T-cell (primary cell): ENCODE data around the gene MYO5A. TPM values are rescaled to one million over a fixed set of nuclear protein-coding genes. Genes with fewer than 3 reads are reported as not detected.
A peak's percentile ranks its signal among the peaks of the same experiment; 100 is the strongest.

ENCODE experiments used
- ATAC-seq, 4 experiments: fragments of 200-7000 bp in 3 of 4; fragments of 150-1000 bp in 1 of 4; cut with Tn5 transposase; replicated peaks in 1 of 4; 1 replicate in 3 of 4; 2 replicates in 1 of 4; pipeline ENCODE4 v1.10.0; 2021; ENCODE audit warnings: moderate library complexity in 3 of 4, mild to moderate bottlenecking in 2 of 4, moderate number of reproducible peaks in 1 of 4
- CTCF ChIA-PET, 2 donors: fragments of 300-600 bp; sonication (Branson Sonifier 250); formaldehyde crosslinking; loops; one replicate each; lab custom pipeline; 2022; ENCODE audit warnings: antibody characterized with exemption in 2 of 2; lab: Charles Lee
- POLR2A ChIA-PET, 2 donors: fragments of 300-600 bp; sonication (Branson Sonifier 250); formaldehyde crosslinking; loops; one replicate each; lab custom pipeline; 2022; ENCODE audit warnings: antibody characterized with exemption in 2 of 2; lab: Charles Lee
- DNase-seq, 35 experiments: peaks; one replicate each; pipeline versions ENCODE4 v3.0.0 to v3.0.0-alpha.2; 2013 to 2023
- H3K27ac ChIP-seq: one replicate; pipeline ENCODE4 v1.5.1; 2013; ENCODE audit warnings: low read length
- H3K27me3 ChIP-seq, 2 experiments: replicated peaks in 1 of 2; 1 replicate in 1 of 2; 2 replicates in 1 of 2; pipeline versions ENCODE4 v1.6.1 to v1.7.0; 2013; ENCODE audit warnings: low read length in 1 of 2, mixed read lengths in 1 of 2; ENCODE audit not compliant: control insufficient read depth in 2 of 2, insufficient read depth in 2 of 2; ENCODE audit errors: extremely low read depth in 1 of 2
- H3K36me3 ChIP-seq, 2 donors: 1 replicate in 1 of 2; 2 replicates in 1 of 2; pipeline versions ENCODE4 v1.6.1 to v1.7.0; 2013; ENCODE audit warnings: low read length in 1 of 2; ENCODE audit not compliant: control insufficient read depth in 2 of 2, insufficient read depth in 1 of 2; ENCODE audit errors: extremely low read depth in 1 of 2
- H3K4me1 ChIP-seq, 2 experiments: 1 replicate in 1 of 2; 2 replicates in 1 of 2; pipeline versions ENCODE4 v1.6.1 to v1.7.0; 2013; ENCODE audit warnings: low read length in 2 of 2, mixed read lengths in 1 of 2; ENCODE audit not compliant: insufficient read depth in 2 of 2, control insufficient read depth in 1 of 2; ENCODE audit errors: extremely low read depth in 1 of 2
- H3K4me3 ChIP-seq, 2 donors: 1 replicate in 1 of 2; 2 replicates in 1 of 2; pipeline versions ENCODE4 v1.5.1 to v1.7.0; 2013; ENCODE audit warnings: mild to moderate bottlenecking in 2 of 2, low read length in 1 of 2, moderate library complexity in 1 of 2; ENCODE audit not compliant: control insufficient read depth in 1 of 2; ENCODE audit errors: extremely low read depth in 1 of 2
- H3K9me3 ChIP-seq: 2 replicates; pipeline ENCODE4 v1.7.0; 2013
- H3K27ac Mint-ChIP-seq, 2 donors: one replicate each; pipeline ENCODE4 v1.8.0; 2020 to 2021; ENCODE audit warnings: mild to moderate bottlenecking in 2 of 2, mixed read lengths in 2 of 2
- H3K27me3 Mint-ChIP-seq, 2 donors: one replicate each; pipeline ENCODE4 v1.8.0; 2021 to 2022; ENCODE audit warnings: mixed read lengths in 2 of 2
- H3K36me3 Mint-ChIP-seq: one replicate; pipeline ENCODE4 v1.8.0; 2021; ENCODE audit warnings: mixed read lengths
- H3K4me1 Mint-ChIP-seq, 3 donors: one replicate each; pipeline ENCODE4 v1.8.0; 2020 to 2022; ENCODE audit warnings: mixed read lengths in 3 of 3, mild to moderate bottlenecking in 1 of 3
- H3K4me3 Mint-ChIP-seq, 3 donors: one replicate each; pipeline ENCODE4 v1.8.0; 2020 to 2022; ENCODE audit warnings: mild to moderate bottlenecking in 3 of 3, mixed read lengths in 3 of 3, moderate library complexity in 3 of 3
- H3K9me3 Mint-ChIP-seq, 3 donors: one replicate each; pipeline ENCODE4 v1.8.0; 2020 to 2022; ENCODE audit warnings: mixed read lengths in 3 of 3
- WGBS: methylation state at CpG from one replicate; pipeline ENCODE4 v1.1.5; 2013; ENCODE audit warnings: missing lambda C conversion rate; ENCODE audit not compliant: insufficient coverage; 5-methylcytosine and 5-hydroxymethylcytosine counted together
- total RNA-seq, 35 experiments: library from RNA in 6 of 35; stranded (reverse) in 6 of 35; fragments of 120-200 nt in 1 of 35; gene quantifications; one replicate each; pipeline versions ENCODE4 v1.2.1 to v1.2.4 and lab custom pipeline; 2013 to 2026

The MYO5A gene
- total RNA-seq, 5 donors from 2014 or later (not counting 1 experiment from before 2014, with no cell fraction given): 25.2 to 46.6 (median 29.5) TPM

- H3K4me3 Mint-ChIP-seq: peak overlapping the region; percentile 71 to 93 (median 81)
- peaks cover 31 to 34% (median 33%) of the 10 kb centered on the region in 3 donors for H3K4me1 Mint-ChIP-seq
- Histone ChIP-seq H3K36me3 (no peaks in the 10 kb centered on the region), H3K27me3 (peaks cover 0 to 5% of the 10 kb centered on the region in 2 experiments), H3K4me1 (peaks cover 5 to 20% of the 10 kb centered on the region in 2 experiments), H3K9me3 (no peaks in the 10 kb centered on the region), H3K4me3 (peak overlapping the region; percentile 68 to 78), H3K27ac (peak overlapping the region; percentile 90)
- CTCF ChIA-PET: no interaction called here
- DNase-seq: no peak
- H3K9me3 Mint-ChIP-seq: no peaks in the 10 kb centered on the region
- 50% methylated on average over 2 of the region's 11 CpGs for WGBS
- no peaks in the 10 kb centered on the region for H3K36me3 Mint-ChIP-seq
- POLR2A ChIA-PET: interaction anchor here in 1 of 2 donors (0.6 kb wide), 1 partner anchor 150 kb away, joined by 3 read pairs; no protein-coding TSS in a partner anchor
- ATAC-seq: no peak
- no peaks in the 10 kb centered on the region for H3K27me3 Mint-ChIP-seq
- peak overlapping the region; percentile 82 for H3K27ac Mint-ChIP-seq
Measured at GRCh38 chr15:52529940-52530339, 1.3 kb upstream of the MYO5A start.

DNA sequence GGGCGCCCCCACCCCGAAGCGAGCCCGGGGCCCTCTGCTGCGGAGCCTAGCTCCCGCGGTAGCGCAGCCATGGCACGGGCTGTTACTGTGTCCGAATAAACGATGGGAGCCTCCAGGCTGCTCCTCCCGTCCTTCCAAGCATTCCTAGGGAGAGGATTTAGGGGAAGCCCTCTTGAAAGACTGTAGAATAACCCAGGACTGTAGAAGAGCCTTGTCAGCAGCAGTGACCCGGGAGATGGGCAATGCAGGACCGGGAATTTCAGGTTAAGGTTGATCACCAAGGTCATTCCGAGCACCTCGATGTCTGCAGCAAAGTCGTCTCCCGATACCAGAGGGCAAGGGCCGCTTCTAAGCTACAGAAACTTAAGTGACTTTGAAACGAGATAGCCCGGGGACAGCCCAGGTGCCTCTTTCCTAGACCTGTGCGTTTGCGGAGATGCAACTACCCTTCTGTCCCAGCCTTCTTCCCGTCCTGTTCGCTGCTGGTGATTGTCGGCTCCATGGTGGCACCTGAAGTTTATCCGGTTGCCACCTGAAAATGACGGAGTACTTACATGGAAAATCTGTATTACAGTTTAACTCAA lies 753 bp upstream of the MYO5A start:
- peak overlapping the region; percentile 68 to 78 for H3K4me3 ChIP-seq
- DNase-seq (peak in 12 of 35 experiments; percentile 1 to 46 (median 14)), ATAC-seq (peak in 2 of 4 experiments; percentile 3 to 4)
- Mint-ChIP-seq H3K9me3 (no peaks in the 10 kb centered on the region), H3K36me3 (no peaks in the 10 kb centered on the region), H3K27ac (peak overlapping the region; percentile 82), H3K4me3 (peak overlapping the region; percentile 71 to 93 (median 81)), H3K4me1 (peaks cover 31 to 34% (median 34%) of the 10 kb centered on the region in 3 donors), H3K27me3 (no peaks in the 10 kb centered on the region)
- POLR2A ChIA-PET: interaction anchor here in 1 of 2 donors (0.6 kb wide), 1 partner anchor 151 kb away, joined by 3 read pairs; no protein-coding TSS in a partner anchor
- H3K27me3 ChIP-seq: peaks cover 0 to 5% of the 10 kb centered on the region in 2 experiments
- 9% methylated on average over 28 of the region's 28 CpGs for WGBS
- peaks cover 5 to 20% of the 10 kb centered on the region in 2 experiments for H3K4me1 ChIP-seq
- CTCF ChIA-PET: no interaction called here
- no peaks in the 10 kb centered on the region for H3K36me3 ChIP-seq
- H3K9me3 ChIP-seq: no peaks in the 10 kb centered on the region
- H3K27ac ChIP-seq: peak overlapping the region; percentile 90

DNA sequence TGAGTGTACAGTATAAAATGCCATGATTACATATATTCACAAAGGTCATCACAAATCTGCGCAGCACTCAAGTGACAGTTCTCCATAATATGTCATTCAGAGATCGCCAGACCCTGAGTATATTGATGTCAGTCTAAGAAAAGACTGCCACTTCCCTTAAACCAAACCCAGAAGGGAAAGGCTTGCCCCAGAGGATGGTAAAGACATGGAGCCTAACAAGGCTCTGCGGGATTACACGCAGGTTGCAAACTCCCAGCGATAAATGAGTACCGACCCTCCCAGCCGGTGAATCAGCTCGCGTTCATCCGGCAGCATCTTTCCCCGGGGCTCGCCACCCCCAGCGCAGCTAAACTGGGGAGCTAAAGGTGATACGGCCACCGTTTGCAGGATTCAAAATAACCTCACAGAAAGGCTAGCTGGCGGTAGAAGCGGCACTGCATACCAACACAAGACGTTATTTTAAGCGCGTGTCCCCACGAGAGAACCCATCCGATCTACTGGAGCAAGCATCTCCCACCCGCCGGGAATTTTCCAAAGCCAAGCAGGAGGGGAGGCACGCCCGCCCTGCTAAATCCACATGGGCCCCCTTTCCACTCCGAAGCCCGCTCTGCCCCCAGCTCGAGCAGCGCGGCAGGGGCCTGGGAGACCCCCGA lies 643 bp downstream of the MYO5A start:
- Histone ChIP-seq H3K27me3 (peaks cover 0 to 5% of the 10 kb centered on the region in 2 experiments), H3K36me3 (no peaks in the 10 kb centered on the region), H3K4me1 (peaks cover 5 to 20% of the 10 kb centered on the region in 2 experiments), H3K9me3 (no peaks in the 10 kb centered on the region), H3K27ac (peak overlapping the region; percentile 45), H3K4me3 (peak overlapping the region; percentile 33 to 69)
- DNase-seq (peak in 26 of 35 experiments; percentile 4 to 54 (median 20)), ATAC-seq (peak in 3 of 4 experiments; percentile 5 to 8 (median 7))
- WGBS: 1% methylated on average over 30 of the region's 32 CpGs
- peak overlapping the region; percentile 93 to 95 (median 93) for H3K4me3 Mint-ChIP-seq
- peak overlapping the region; percentile 90 to 93 for H3K27ac Mint-ChIP-seq
- H3K36me3 Mint-ChIP-seq: no peaks in the 10 kb centered on the region
- H3K4me1 Mint-ChIP-seq: peaks cover 37 to 41% (median 38%) of the 10 kb centered on the region in 3 donors
- ChIA-PET POLR2A (interaction anchor here (0.6 to 1.0 kb wide), 4 partner anchors 13 to 141 kb away, joined by 4 to 6 read pairs (median 4); no protein-coding TSS in a partner anchor), CTCF (interaction anchor here in 1 of 2 donors (0.6 to 1.0 kb wide), 3 partner anchors 39 to 146 kb away, joined by 3 read pairs; no protein-coding TSS in a partner anchor)
- H3K27me3 Mint-ChIP-seq: no peaks in the 10 kb centered on the region
- no peaks in the 10 kb centered on the region for H3K9me3 Mint-ChIP-seq

DNA sequence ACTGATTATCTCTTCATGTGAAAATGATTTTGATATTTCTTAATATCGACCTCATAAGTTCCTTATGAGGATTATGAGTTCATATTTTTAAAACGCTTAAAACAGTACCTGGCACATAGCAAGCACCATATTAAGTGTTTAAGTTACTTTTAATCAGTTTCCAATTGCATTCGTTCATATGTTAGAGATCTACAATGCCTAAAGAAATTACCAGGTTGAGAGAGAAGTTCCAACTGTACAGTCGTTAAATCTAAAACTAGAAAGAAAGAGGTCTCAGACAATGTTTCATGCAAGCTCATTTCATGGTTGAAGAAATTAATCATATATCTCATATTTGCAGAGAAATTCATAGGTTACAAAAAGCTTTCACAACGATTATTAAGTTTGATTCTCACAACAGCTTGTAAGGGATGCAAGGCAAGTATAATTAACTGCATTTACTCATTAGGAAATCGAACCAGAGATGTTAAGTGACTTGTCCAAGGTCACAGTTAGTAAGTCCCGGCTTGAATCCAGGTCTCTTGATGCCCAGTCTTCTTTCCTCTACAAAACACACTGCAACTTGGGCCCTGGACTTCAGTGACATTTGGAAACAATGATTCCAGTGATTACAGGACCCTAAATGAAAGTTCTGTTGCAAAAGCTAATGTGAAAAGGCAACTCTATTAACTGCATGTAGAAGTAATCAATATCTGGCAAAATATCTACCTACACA lies 1.3 kb downstream of the MYO5A start:
- no peaks in the 10 kb centered on the region for H3K9me3 ChIP-seq
- no peak overlapping the region for H3K27ac ChIP-seq
- WGBS: 40% methylated on average over 1 of the region's 7 CpGs
- no peaks in the 10 kb centered on the region for H3K9me3 Mint-ChIP-seq
- peaks cover 0 to 5% of the 10 kb centered on the region in 2 experiments for H3K27me3 ChIP-seq
- H3K4me3 Mint-ChIP-seq: peak overlapping the region; percentile 93 to 95 (median 93)
- H3K27ac Mint-ChIP-seq: peak overlapping the region; percentile 90 to 93
- H3K4me1 Mint-ChIP-seq: peaks cover 38 to 45% (median 42%) of the 10 kb centered on the region in 3 donors
- POLR2A ChIA-PET: interaction anchor here (0.6 to 1.0 kb wide), 3 partner anchors 12 to 46 kb away, joined by 4 read pairs; no protein-coding TSS in a partner anchor
- ATAC-seq: no peak
- peaks cover 5 to 20% of the 10 kb centered on the region in 2 experiments for H3K4me1 ChIP-seq
- no peak overlapping the region for H3K4me3 ChIP-seq
- CTCF ChIA-PET: interaction anchor here (0.6 to 1.0 kb wide), 4 partner anchors 38 to 146 kb away, joined by 3 read pairs; no protein-coding TSS in a partner anchor
- no peaks in the 10 kb centered on the region for H3K36me3 ChIP-seq
- H3K27me3 Mint-ChIP-seq: no peaks in the 10 kb centered on the region
- DNase-seq: peak in 1 of 35 experiments; percentile 8
- H3K36me3 Mint-ChIP-seq: no peaks in the 10 kb centered on the region

GRCh38 chr15:52524223-52525136 lies 4.2 kb downstream of the MYO5A start:
- H3K27ac ChIP-seq: no peak overlapping the region
- CTCF ChIA-PET: interaction anchor here in 1 of 2 donors (0.6 kb wide), 2 partner anchors 34 to 206 kb away, joined by 3 to 5 read pairs; no protein-coding TSS in a partner anchor
- WGBS: 100% methylated on average over 1 of the region's 4 CpGs
- no peaks in the 10 kb centered on the region for H3K36me3 ChIP-seq
- POLR2A ChIA-PET: interaction anchor here (0.5 to 0.9 kb wide), 4 partner anchors 19 to 96 kb away, joined by 3 to 6 read pairs (median 4); no protein-coding TSS in a partner anchor
- peaks cover 35 to 59% (median 51%) of the 10 kb centered on the region in 3 donors for H3K4me1 Mint-ChIP-seq
- DNase-seq (no peak), ATAC-seq (no peak)
- no peaks in the 10 kb centered on the region for H3K27me3 ChIP-seq
- H3K36me3 Mint-ChIP-seq: no peaks in the 10 kb centered on the region
- no peaks in the 10 kb centered on the region for H3K9me3 ChIP-seq
- peaks cover 1 to 12% of the 10 kb centered on the region in 2 experiments for H3K4me1 ChIP-seq
- H3K27me3 Mint-ChIP-seq: no peaks in the 10 kb centered on the region
- H3K9me3 Mint-ChIP-seq: no peaks in the 10 kb centered on the region
- peak overlapping the region in 1 of 2 donors; percentile 57 for H3K27ac Mint-ChIP-seq
- no peak overlapping the region for H3K4me3 ChIP-seq
- H3K4me3 Mint-ChIP-seq: no peak overlapping the region
